LNCAP (cell line): ENCODE measurements around the gene INSIG2.

Experiments used
- CTCF ChIP-seq: fragments of 450-650 bp; IDR thresholded peaks from 2 replicates; pipeline ENCODE4 v1.5.1; 2017; ENCODE audit warnings: mild to moderate bottlenecking

INSIG2 gene

GRCh38 chr2:118054213-118055008, 33.9 kb upstream of the INSIG2 start:
- no peak for TF ChIP-seq CTCF

- TF ChIP-seq CTCF, result no peak
Measured at GRCh38 chr2:118055512-118056164, 32.6 kb upstream of the INSIG2 start.

- no peak for TF ChIP-seq CTCF
Measured at GRCh38 chr2:118056165-118056534, 32.1 kb upstream of the INSIG2 start.

- no peak for TF ChIP-seq CTCF
Measured at GRCh38 chr2:118056801-118057200, 31.5 kb upstream of the INSIG2 start.

GRCh38 chr2:118058951-118059350, 29.3 kb upstream of the INSIG2 start:
- TF ChIP-seq CTCF, result no peak

GRCh38 chr2:118059919-118060478, 28.3 kb upstream of the INSIG2 start:
- no peak for TF ChIP-seq CTCF

- peak; percentile 50; the same call in 1 of the 2 replicates for TF ChIP-seq CTCF
Measured at GRCh38 chr2:118061135-118061955, 26.9 kb upstream of the INSIG2 start.
